ENCODE measurements around the gene HOXA9. TPM values are rescaled to one million over a fixed set of nuclear protein-coding genes. Genes with fewer than 3 reads are reported as not detected.

Gene HOXA9
- total RNA-seq, 2 experiments from 2014 or later, result not detected

DNA sequence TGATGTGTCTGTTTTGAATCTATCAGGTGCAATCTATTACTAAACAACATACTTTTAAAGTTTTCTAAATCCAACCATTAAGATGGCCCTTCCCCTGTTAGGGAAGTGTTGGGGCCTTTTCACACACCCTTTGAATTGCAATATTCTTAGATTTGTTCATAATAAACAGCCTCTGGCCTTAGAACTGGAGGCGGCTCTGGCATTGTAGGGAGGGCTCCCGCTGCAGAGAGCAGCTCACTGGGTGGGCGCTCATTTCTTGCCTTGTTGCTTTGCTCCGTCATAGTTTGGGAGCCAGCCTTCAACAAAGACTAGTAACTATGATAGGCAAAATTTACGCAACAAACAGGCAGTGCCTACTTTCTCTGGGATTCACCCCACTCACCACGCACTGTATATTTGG is 13.0 kb upstream of the HOXA9 start:
- POLR2A ChIA-PET, result interaction anchor here (1.1 kb wide), 1 partner anchor 16 kb away, joined by 3 read pairs; no protein-coding TSS in a partner anchor
- no peaks in the 10 kb centered on the region for H3K9me3 Mint-ChIP-seq
- DNase-seq, result no peak

DNA sequence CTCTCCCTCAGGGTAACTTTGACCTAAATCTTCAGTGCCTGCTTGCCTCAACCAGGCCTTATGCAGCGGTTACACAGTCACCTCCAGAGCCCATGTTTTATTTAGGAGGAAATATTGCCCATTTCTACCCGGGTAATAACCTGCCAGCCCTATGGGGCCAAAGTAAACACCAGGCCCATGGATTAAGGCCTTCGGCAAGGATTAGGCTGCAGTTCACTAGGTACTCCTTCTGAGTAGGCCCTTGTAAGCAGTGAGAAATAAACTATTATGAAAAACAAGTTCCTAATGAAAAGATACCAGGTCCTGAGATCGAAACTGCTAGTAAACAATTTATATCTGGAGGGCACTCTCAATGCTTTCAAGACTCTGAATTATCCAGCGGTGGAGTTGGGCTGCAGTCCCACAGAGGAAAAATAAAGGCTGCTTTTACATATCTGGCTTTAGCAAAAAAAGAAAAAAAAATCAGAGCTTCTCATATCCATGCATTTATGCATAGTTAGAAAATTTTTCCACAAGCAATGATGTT is 12.5 kb upstream of the HOXA9 start:
- intact Hi-C loops (cut with micrococcal nuclease), result no loop called here
- POLR2A ChIA-PET, result interaction anchor here (1.1 kb wide), 1 partner anchor 16 kb away, joined by 3 read pairs; no protein-coding TSS in a partner anchor
- no peak overlapping the region for H3K27ac Mint-ChIP-seq

More for the DNA sequence above, 13.0 kb upstream of the HOXA9 start:
- intact Hi-C loops (cut with micrococcal nuclease), result no loop called here
- Mint-ChIP-seq H3K27ac (no peak overlapping the region), H3K36me3 (ENCODE audit: low read depth) (no peaks in the 10 kb centered on the region), H3K4me3 (no peak overlapping the region), H3K27me3 (peaks cover 70% of the 10 kb centered on the region), H3K4me1 (ENCODE audit: low read depth) (peaks cover 6% of the 10 kb centered on the region)
- TF ChIP-seq, protein P1, sequence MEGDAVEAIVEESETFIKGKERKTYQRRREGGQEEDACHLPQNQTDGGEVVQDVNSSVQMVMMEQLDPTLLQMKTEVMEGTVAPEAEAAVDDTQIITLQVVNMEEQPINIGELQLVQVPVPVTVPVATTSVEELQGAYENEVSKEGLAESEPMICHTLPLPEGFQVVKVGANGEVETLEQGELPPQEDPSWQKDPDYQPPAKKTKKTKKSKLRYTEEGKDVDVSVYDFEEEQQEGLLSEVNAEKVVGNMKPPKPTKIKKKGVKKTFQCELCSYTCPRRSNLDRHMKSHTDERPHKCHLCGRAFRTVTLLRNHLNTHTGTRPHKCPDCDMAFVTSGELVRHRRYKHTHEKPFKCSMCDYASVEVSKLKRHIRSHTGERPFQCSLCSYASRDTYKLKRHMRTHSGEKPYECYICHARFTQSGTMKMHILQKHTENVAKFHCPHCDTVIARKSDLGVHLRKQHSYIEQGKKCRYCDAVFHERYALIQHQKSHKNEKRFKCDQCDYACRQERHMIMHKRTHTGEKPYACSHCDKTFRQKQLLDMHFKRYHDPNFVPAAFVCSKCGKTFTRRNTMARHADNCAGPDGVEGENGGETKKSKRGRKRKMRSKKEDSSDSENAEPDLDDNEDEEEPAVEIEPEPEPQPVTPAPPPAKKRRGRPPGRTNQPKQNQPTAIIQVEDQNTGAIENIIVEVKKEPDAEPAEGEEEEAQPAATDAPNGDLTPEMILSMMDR (IDR thresholded peaks at IDR 0.05), result no peak
- ATAC-seq, result no peak
- CTCF ChIA-PET, result interaction anchor here (0.9 to 10.4 kb wide), 15 partner anchors 9 to 497 kb away, joined by 3 to 61 read pairs (median 8); partner anchors contain the start of gene HOXA6

DNA sequence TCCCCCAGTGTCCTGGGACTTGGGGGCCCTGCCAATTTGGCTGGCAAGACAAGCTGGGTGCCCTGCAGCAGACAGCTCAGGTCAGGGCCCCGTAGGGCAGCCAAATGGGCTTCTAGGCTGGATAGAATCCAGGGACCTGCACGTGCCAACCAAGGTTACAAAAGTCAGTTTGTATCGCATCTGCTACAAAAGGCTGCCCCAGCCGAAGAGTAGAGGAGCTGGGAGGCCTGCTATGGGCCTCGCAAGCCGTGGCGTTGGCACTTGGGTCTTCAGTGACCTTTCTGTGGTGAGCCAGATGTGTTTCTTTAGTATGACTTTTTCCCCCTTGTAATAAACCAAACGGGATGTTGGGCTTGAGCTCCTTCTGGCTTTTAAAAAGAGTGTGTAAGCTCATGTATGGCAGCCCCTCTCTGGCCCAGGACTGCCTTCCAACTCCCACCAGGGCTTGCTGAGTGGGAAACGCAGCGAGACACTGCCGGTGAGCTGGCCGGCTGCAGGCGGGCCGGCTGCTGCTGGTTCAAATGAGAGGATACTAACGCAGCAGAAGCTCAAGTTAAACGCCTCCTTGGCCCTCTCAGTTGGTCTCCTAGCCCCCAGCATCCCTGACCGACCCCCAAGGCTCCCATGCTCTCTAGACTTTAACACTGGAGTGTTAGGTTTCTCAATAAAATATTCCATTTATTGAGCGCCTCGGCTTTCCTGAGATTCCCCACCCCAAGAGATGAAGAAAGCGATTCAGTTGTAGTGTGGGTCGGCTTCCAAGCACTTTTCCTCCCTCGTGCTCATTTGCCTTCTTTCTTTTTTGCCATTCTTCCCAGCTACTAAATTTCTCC is 11.8 kb upstream of the HOXA9 start:
- ATAC-seq, result no peak
- H3K9me3 Mint-ChIP-seq, result no peaks in the 10 kb centered on the region
- H3K27me3 Mint-ChIP-seq, result peaks cover 67% of the 10 kb centered on the region
- peaks cover 8% of the 10 kb centered on the region for H3K4me1 Mint-ChIP-seq (ENCODE audit: low read depth)
- TF ChIP-seq, protein P1 (IDR thresholded peaks at IDR 0.05), result no peak
- intact Hi-C loops (cut with micrococcal nuclease), result no loop called here
- H3K36me3 Mint-ChIP-seq (ENCODE audit: low read depth), result no peaks in the 10 kb centered on the region
- no peak for DNase-seq
- H3K27ac Mint-ChIP-seq, result no peak overlapping the region
- ChIA-PET POLR2A (interaction anchor here (1.1 kb wide), 1 partner anchor 15 kb away, joined by 3 read pairs; no protein-coding TSS in a partner anchor), CTCF (interaction anchor here (0.7 to 10.4 kb wide), 11 partner anchors 11 to 490 kb away, joined by 3 to 61 read pairs (median 4); partner anchors contain the start of genes HOXA7 and HOXA9)
- no peak overlapping the region for H3K4me3 Mint-ChIP-seq

More for the DNA sequence above, 12.5 kb upstream of the HOXA9 start:
- CTCF ChIA-PET, result interaction anchor here (0.7 to 10.4 kb wide), 6 partner anchors 14 to 323 kb away, joined by 3 to 61 read pairs (median 6); partner anchors contain the start of gene HOXA7
- Mint-ChIP-seq H3K4me3 (no peak overlapping the region), H3K36me3 (ENCODE audit: low read depth) (no peaks in the 10 kb centered on the region), H3K4me1 (ENCODE audit: low read depth) (peaks cover 6% of the 10 kb centered on the region), H3K27me3 (peaks cover 69% of the 10 kb centered on the region), H3K9me3 (no peaks in the 10 kb centered on the region)
- ATAC-seq, result no peak
- DNase-seq, result no peak
- TF ChIP-seq, protein P1 (IDR thresholded peaks at IDR 0.05), result no peak

DNA sequence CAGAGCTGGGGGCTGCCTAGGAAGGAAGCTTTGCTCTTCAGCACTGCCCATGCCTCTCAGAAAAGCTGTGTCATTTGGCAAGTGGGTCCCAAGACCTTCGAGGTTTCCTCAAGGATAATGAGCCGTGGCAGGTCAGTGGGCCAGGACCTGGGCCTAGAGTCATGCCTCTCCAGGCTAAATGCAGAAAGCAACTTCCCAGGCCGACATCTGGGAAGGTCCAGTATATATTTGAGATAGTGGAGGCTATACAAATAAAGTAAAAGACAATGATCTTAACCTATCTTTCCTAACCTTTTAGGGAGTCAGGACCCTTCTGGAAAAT is 11.1 kb upstream of the HOXA9 start:
- ChIA-PET CTCF (interaction anchor here (0.8 to 10.4 kb wide), 7 partner anchors 11 to 489 kb away, joined by 3 to 61 read pairs (median 4); partner anchors contain the start of genes HOXA7 and HOXA9), POLR2A (no interaction called here)
- Mint-ChIP-seq H3K9me3 (no peaks in the 10 kb centered on the region), H3K27me3 (peaks cover 68% of the 10 kb centered on the region), H3K4me1 (ENCODE audit: low read depth) (peaks cover 14% of the 10 kb centered on the region), H3K4me3 (no peak overlapping the region), H3K36me3 (ENCODE audit: low read depth) (no peaks in the 10 kb centered on the region), H3K27ac (no peak overlapping the region)
- TF ChIP-seq, protein P1 (IDR thresholded peaks at IDR 0.05), result no peak
- intact Hi-C loops (cut with micrococcal nuclease), result no loop called here
- no peak for DNase-seq
- no peak for ATAC-seq

Measured in activated CD8-positive, alpha-beta T cell treated with anti-CD3 and anti-CD28 coated beads for 36 hours (primary cell).